Right lobe of liver (tissue), 6 donors: ENCODE measurements around the gene SLC25A48. TPM values are rescaled to one million over a fixed set of nuclear protein-coding genes. Genes with fewer than 3 reads are reported as not detected.

Experiments used
- ATAC-seq, 4 donors: fragments of 200-7000 bp; cut with Tn5 transposase; one replicate each; pipeline ENCODE4 v1.9.1; 2020; ENCODE audit warnings: mild to moderate bottlenecking in 4 of 4, moderate library complexity in 4 of 4
- DNase-seq, 3 donors: peaks; one replicate each; pipeline ENCODE4 v3.0.0-alpha.2; 2020
- H3K27ac ChIP-seq, 3 donors: fragments of 200-600 bp; one replicate each; pipeline ENCODE4 v1.8.0; 2022
- H3K27me3 ChIP-seq, 2 donors: fragments of 200-600 bp; one replicate each; pipeline ENCODE4 v1.8.0; 2022
- H3K36me3 ChIP-seq, 4 donors: fragments of 200-600 bp; sonication (generic) in 1 of 4; one replicate each; pipeline versions ENCODE4 v1.5.1 to v1.8.0; 2017 to 2022; ENCODE audit warnings: control low read depth in 1 of 4
- H3K4me1 ChIP-seq, 4 donors: fragments of 200-600 bp; sonication (generic) in 1 of 4; one replicate each; pipeline versions ENCODE4 v1.5.1 to v1.8.0; 2017 to 2022; ENCODE audit warnings: control low read depth in 1 of 4
- H3K4me3 ChIP-seq, 3 donors: fragments of 200-600 bp; one replicate each; pipeline ENCODE4 v1.8.0; 2022
- H3K9me3 ChIP-seq, 4 donors: fragments of 200-600 bp; sonication (generic) in 1 of 4; one replicate each; pipeline versions ENCODE4 v1.5.1 to v1.8.0; 2017 to 2022; ENCODE audit warnings: control low read depth in 1 of 4
- CTCF ChIP-seq, 4 donors: fragments of 200-600 bp in 3 of 4; fragments of 450-650 bp in 1 of 4; IDR thresholded peaks; one replicate each; pipeline versions ENCODE4 v1.5.1 to v1.8.0; 2016 to 2022; ENCODE audit warnings: antibody characterized with exemption in 4 of 4, mild to moderate bottlenecking in 2 of 4
- POLR2A ChIP-seq: fragments of 450-650 bp; IDR thresholded peaks from one replicate; pipeline ENCODE4 v1.6.1; 2017; ENCODE audit warnings: antibody characterized with exemption, mild to moderate bottlenecking
- WGBS: methylation state at CpG from one replicate; pipeline ENCODE4 v1.1.6; 2018; ENCODE audit warnings: low coverage, low lambda C conversion rate; ENCODE audit not compliant: insufficient coverage; ENCODE audit errors: missing lambda C conversion rate; 5-methylcytosine and 5-hydroxymethylcytosine counted together
- intact Hi-C, 2 donors: fragments of 100-400 bp; cut with DNase I; formaldehyde crosslinking; loops; one replicate each; pipeline versions ENCODE4 v1.11.2 to v1.14.1; 2022
- long read RNA-seq: library from polyadenylated mRNA; unstranded; transcript quantifications from one replicate; pipeline ENCODE4 v2.0.0, GENCODE V29; 2019
- total RNA-seq, 6 experiments: library from RNA; depleted of rRNA in 2 of 6; stranded (reverse); fragments of >200 nt in 2 of 6; fragmentation: NEBNext Ultra II Directional in 3 of 6; extraction: Animal tissue kit (Norgen Biotek cat#: 25700) in 3 of 6; gene quantifications; one replicate each; pipeline versions ENCODE4 v1.1.0 to v1.2.4, GENCODE V29; 2016 to 2023
- donor health status: DM: no; HTN: yes; CAD: no.
- donor health status: DM: no; HTN: no; CAD: no.
- donor health status: DM: no; HTN: no; CAD: no.
- donor health status: DM: no; HTN: yes; CAD: no.
- donor health status: DM: no; HTN: yes; CAD: no.

Gene SLC25A48, protein sequence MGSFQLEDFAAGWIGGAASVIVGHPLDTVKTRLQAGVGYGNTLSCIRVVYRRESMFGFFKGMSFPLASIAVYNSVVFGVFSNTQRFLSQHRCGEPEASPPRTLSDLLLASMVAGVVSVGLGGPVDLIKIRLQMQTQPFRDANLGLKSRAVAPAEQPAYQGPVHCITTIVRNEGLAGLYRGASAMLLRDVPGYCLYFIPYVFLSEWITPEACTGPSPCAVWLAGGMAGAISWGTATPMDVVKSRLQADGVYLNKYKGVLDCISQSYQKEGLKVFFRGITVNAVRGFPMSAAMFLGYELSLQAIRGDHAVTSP
- 1 to 10 TPM in 1 of 6 experiments, under 1 TPM in 4, not detected in 1; 0.39 to 5.3 (median 0.80) TPM for total RNA-seq
- long read RNA-seq = 0 reads

DNA sequence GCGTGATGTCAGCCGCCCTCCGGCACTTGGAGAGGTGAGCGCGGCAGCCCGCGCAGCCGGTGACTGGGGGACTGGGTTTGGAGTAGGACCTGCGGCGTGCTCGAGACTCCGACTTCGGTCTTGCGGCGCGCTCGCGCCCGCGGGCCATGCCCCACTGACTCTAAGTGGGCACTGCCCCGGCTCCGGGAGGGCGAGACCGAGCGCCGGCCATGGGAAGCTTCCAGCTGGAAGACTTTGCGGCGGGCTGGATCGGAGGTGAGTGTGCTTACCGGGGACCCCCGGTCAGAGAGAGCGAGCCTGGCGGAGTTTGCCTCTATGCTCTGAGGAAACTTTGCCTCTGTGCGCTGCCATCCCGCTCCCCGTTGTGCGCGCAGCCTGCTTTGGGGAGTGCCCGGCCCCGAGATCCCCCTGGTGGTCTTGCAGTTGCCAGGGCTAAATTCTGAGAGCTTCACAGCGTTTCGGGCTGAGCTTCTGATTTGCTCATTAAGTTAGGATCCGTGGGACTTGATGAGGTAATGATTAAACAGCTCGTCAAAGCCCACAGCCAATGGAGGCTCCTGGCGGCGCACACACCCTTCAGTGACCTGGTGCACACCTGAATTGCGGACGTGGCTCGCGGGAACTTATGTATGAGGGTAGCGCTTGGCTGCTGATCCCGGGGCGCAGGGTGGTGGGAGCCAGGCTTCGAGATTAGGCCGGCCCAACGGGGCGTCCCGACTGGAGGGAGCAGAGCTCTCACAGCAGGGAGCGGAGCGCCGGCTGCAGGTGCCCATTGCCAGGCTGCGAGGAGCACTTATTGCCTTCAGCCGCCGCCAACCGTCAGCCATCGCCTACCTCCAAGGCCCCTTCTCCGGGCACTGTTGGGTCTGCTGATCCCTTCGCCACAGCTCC is at the start of gene SLC25A48:
TSS of gene SLC25A48 (plus strand) at position 25 of the 891 bp plus-strand sequence. CDS start at position 210, 185 bp downstream.
- intact Hi-C loops = loop anchor here in 1 of 2 donors (10.0 kb wide), 1 partner anchor 270 kb away; no protein-coding TSS in a partner anchor
- Histone ChIP-seq H3K36me3 (no peaks in the 10 kb centered on the region), H3K27ac (peak within 1 kb of the TSS in 1 of 3 donors; percentile 69), H3K9me3 (no peaks in the 10 kb centered on the region), H3K4me1 (no peaks in the 10 kb centered on the region), H3K27me3 (no peaks in the 10 kb centered on the region), H3K4me3 (peak within 1 kb of the TSS; percentile 41 to 54 (median 42))
- TF ChIP-seq POLR2A (no peak), CTCF (IDR thresholded peaks at IDR 0.05) (peak in 3 of 4 donors; percentile 34 to 66 (median 62))
- WGBS = 11% methylated on average over 7 of the region's 68 CpGs
- DNase-seq (peak; percentile 71 to 82 (median 80)), ATAC-seq (peak; percentile 90 to 93 (median 92))

DNA sequence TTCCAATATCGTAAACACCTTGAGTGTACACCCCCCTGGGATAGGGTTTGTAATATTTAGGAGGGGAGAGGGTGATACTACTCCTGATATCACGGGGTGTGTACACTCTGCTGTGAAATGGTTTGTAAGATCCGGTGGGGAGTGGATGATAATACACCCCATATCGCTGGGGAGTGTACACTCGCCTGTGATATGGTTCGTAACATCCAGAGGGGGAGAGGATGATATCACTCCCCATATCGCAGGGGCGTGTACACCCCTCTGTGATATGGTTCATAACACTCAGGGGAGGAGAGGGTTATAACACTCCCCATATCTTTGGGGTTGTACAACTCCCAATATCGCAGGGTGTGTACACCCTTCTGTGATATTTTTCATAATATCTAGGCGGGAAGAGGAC is 33.8 kb upstream of the SLC25A48 start:
- Histone ChIP-seq H3K27me3 (no peaks in the 10 kb centered on the region), H3K4me3 (no peak overlapping the region), H3K36me3 (no peaks in the 10 kb centered on the region), H3K27ac (no peak overlapping the region), H3K9me3 (no peaks in the 10 kb centered on the region), H3K4me1 (no peaks in the 10 kb centered on the region)
- ATAC-seq (no peak), DNase-seq (no peak)
- intact Hi-C loops = no loop called here
- 56% methylated on average over 10 of the region's 10 CpGs for WGBS
- TF ChIP-seq CTCF (IDR thresholded peaks at IDR 0.05) (no peak), POLR2A (no peak)

DNA sequence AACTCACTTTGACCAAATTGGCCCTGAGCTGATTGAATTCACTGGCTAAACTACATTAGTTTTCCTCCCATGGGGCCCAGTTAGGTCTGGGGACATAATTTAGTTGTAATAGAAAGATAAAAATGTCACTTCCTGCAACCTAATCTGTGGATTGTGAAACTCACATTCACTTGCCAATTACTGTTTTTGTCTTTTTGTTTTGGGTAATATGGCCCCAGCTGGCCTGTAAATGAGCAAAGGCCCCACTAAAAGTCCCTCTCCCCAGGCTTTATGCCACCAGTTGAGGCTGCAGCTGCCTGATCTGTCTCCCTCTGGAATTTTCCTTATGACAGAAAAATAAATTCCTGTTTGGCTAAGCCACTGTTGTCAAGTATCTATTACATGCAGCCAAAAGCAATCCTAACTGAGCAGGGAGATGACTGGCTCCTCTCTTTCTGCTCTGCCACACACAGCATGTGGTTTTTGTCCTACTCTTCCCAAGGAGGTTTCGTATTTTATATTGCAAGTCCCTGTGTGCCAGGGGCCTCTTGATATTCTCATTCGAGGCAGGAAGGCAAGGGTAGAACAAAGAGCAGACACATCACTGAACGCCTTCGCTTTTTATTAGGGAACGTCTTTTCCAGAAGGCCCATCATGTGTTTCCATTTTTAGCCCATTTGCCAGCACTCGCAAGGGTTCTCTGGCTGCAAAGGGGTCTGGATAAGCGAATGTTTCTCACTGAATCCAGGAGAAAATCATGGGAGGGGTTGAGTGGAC is 24.1 kb upstream of the SLC25A48 start:
- ATAC-seq (no peak), DNase-seq (no peak)
- intact Hi-C loops = no loop called here
- TF ChIP-seq POLR2A = no peak
- no peak for TF ChIP-seq CTCF (IDR thresholded peaks at IDR 0.05)
- Histone ChIP-seq H3K4me1 (no peaks in the 10 kb centered on the region), H3K27me3 (no peaks in the 10 kb centered on the region), H3K4me3 (no peak overlapping the region), H3K9me3 (no peaks in the 10 kb centered on the region), H3K27ac (no peak overlapping the region), H3K36me3 (no peaks in the 10 kb centered on the region)
- 63% methylated on average over 7 of the region's 7 CpGs for WGBS

- TF ChIP-seq CTCF (IDR thresholded peaks at IDR 0.05) (no peak), POLR2A (no peak)
Measured at GRCh38 chr5:135811007-135811406, 23.5 kb upstream of the SLC25A48 start.

More at GRCh38 chr5:135811007-135811406, 23.5 kb upstream of the SLC25A48 start:
- Histone ChIP-seq H3K9me3 (no peaks in the 10 kb centered on the region), H3K36me3 (no peaks in the 10 kb centered on the region), H3K27me3 (no peaks in the 10 kb centered on the region), H3K27ac (no peak overlapping the region), H3K4me3 (no peak overlapping the region), H3K4me1 (no peaks in the 10 kb centered on the region)
- no peak for DNase-seq
- ATAC-seq = no peak
- 71% methylated on average over 4 of the region's 4 CpGs for WGBS
- intact Hi-C loops = no loop called here
